Loucy (cell line): ENCODE data around the gene TTC16.

Source experiments
- EZH2phosphoT487 ChIP-seq: fragments of 200-600 bp; IDR thresholded peaks from 2 replicates; pipeline ENCODE4 v1.6.1; 2018; ENCODE audit warnings: antibody characterized with exemption, mild to moderate bottlenecking, moderate library complexity, borderline replicate concordance
- TF ChIP-seq, protein P1 (sequence below): fragments of 200-600 bp; sonication (generic); conservative IDR thresholded peaks from 2 replicates; pipeline ENCODE4 v1.5.1; 2014; ENCODE audit warnings: mild to moderate bottlenecking, antibody characterized with exemption, low read length

DNA sequence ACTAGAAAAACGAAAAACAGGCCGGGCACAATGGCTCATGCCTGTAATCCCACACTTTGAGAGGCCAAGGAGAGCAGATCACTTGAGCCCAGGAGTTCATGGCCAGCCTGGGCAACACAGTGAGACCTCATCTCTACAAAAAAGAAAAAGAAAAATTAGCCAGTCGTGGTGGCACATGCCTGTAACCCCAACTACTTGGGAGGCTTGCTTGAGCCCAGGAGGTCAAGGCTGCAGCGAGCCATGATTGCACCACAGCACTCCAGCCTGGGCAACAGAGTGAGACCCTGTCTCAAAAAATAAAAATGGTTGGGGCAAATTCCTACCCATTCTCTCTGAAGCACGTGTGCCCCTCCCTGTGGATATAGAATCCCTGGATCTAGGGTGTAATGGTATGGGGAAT, 17.5 kb upstream of the TTC16 start:
- TF ChIP-seq, protein P1, sequence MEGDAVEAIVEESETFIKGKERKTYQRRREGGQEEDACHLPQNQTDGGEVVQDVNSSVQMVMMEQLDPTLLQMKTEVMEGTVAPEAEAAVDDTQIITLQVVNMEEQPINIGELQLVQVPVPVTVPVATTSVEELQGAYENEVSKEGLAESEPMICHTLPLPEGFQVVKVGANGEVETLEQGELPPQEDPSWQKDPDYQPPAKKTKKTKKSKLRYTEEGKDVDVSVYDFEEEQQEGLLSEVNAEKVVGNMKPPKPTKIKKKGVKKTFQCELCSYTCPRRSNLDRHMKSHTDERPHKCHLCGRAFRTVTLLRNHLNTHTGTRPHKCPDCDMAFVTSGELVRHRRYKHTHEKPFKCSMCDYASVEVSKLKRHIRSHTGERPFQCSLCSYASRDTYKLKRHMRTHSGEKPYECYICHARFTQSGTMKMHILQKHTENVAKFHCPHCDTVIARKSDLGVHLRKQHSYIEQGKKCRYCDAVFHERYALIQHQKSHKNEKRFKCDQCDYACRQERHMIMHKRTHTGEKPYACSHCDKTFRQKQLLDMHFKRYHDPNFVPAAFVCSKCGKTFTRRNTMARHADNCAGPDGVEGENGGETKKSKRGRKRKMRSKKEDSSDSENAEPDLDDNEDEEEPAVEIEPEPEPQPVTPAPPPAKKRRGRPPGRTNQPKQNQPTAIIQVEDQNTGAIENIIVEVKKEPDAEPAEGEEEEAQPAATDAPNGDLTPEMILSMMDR: no peak
- TF ChIP-seq EZH2phosphoT487: no peak
